AG08395 (cell line): Measurements from ENCODE around the gene TRPM8.
A peak's percentile ranks its signal among the peaks of the same experiment; 100 is the strongest.
"Not testable (repeated sequence)": the region's sequence is repeated elsewhere in the genome, so short reads cannot be mapped to it uniquely, and the experiment has no call there.

ENCODE experiments used
- DNase-seq: peaks from one replicate; pipeline ENCODE4 v3.0.0; 2012; ENCODE audit warnings: mixed read lengths, low spot score

The TRPM8 gene

GRCh38 chr2:233917116-233917515 is at the start of gene TRPM8:
TRPM8 (plus strand) TSS chr2:233917373; CDS start chr2:233926538, 9,165 bp downstream.
- no peak for DNase-seq

DNA sequence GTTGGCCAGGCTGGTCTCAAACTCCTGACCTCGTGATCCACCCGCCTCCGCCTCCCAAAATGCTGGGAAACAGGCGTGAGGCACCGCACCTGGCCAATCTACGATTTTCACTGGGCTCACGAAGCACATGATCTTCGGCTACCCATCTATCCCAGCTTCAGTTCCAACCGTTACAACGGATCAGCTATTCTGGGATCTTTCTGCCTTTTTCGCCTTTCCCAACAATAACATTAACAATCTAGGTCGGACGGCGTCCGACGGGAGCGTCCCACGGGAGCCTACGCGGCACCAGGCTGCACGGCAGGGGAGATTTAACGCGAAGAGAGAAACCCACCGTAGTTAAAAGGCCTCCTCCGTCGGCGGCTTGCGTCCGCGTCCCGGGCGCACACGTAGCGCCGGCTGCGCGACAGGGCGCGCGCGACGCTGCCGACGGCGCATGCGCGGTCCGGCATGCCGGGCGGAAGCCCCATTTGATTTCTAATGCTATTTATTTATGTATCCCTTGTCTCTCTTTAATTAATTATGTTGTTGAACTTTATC is 49.1 kb upstream of the TRPM8 start, which contains the start of gene MSL3B:
TSS of gene MSL3B (minus strand) at position 394 of the 540 bp plus-strand sequence.
- peak; percentile 80 for DNase-seq

GRCh38 chr2:233871432-233871831 is 45.7 kb upstream of the TRPM8 start:
- no peak for DNase-seq

GRCh38 chr2:233872125-233872524 is 45.0 kb upstream of the TRPM8 start:
- DNase-seq = not testable (repeated sequence)

DNA sequence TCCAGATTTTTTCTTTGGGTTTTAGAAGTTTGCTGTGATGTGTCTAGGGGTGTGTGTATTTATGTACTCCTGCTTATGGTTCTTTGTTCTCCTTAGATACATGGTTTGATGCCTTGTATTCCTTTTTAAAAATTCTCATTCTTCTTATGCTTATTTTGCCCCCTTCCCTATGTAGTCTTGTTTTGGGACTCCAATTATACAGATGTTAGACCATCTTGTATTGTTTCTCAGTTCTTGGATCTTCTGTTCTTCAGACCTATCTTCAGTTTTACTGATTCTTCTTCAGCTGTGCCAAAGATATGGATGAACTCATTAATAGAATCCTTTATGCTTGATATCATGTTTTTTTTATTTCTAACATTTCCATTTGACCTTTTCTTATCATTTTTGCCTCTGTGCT is 34.8 kb upstream of the TRPM8 start:
- no peak for DNase-seq

- no peak for DNase-seq
These were observed 24.4 kb upstream of the TRPM8 start for GRCh38 chr2:233892793-233893192.

DNA sequence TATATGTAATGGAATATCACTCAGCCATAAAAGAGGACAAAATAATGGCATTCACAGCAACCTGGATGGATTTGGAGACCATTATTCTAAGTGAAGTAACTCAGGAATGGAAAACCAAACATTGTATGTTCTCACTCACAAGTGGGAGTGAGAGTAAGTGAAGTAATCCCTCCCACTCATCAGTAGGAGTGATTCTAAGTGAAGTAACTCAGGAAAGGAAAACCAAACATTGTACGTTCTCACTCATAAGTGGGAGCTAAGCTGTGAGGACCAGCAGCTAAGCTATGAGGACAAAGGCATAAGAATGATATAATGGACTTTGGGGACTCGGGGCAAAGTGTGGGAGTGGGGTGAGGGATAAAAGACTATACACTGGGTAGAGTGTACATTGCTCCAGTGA is 20.9 kb upstream of the TRPM8 start:
- DNase-seq = not testable (repeated sequence)

DNA sequence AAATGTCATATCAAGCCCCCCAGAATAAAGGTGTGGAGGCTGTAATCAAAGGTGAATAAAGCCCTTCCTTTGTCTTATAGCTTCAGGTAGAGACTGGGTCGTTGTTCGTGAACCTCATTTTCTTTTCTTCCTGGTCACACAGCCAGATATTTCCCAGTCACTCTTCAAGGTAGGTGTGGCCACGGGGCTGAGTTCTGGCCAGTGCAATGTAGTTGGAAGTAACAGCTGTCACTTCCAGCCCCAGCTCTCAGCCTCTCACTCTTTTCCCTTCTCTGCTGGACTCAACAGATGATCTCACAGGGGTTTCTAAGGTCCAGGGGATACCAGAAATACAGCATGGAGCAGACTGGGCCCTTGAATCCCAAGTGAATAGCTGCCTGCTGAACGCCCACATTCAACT is 15.8 kb upstream of the TRPM8 start:
- DNase-seq = no peak

DNA sequence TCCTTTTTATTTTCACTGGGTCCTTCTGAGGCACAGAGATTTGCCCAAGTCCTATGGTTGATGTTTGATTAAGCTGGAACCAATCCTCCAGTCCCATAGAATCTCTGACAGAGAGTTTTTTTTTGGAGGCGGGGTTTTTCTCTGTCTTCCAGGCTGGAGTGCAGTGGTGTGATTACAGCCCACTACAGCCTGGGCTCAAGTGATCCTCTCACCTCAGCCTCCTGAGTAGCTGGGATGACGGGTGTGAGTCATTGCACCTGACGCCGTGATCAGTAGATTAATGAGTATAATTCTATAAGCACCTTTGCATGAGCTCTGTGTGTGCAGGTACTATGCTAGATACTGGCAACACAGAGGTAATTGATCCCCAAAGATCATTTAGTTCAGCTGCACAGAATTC is 15.3 kb upstream of the TRPM8 start:
- no peak for DNase-seq

GRCh38 chr2:233905945-233906344 is 11.2 kb upstream of the TRPM8 start:
- DNase-seq = no peak

DNA sequence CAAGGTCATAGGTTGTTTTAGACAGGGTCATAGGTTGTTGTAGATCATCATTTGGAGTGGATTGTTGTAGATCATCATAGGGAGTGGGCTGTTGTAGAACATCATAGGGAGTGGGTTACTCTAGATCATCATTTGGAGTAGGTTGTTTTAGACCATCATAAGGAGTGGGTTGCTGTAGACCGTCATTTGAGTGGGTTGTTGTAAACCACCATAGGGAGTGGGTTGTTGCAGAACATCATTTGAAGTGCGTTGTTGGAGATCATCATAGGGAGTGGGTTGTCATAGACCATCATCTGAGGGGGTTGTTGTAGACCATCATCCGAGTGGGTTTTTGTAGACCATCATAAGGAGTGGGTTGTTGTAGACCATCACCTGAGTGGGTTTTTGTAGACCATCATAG is 9.5 kb upstream of the TRPM8 start:
- no peak for DNase-seq

GRCh38 chr2:233912691-233913423 is 4.3 kb upstream of the TRPM8 start:
- DNase-seq = peak; percentile 42

GRCh38 chr2:233915128-233915527 is 2.0 kb upstream of the TRPM8 start:
- DNase-seq = no peak

GRCh38 chr2:233919319-233919718 is 2.1 kb downstream of the TRPM8 start:
- no peak for DNase-seq

GRCh38 chr2:233919938-233920337 is 2.8 kb downstream of the TRPM8 start:
- peak; percentile 27 for DNase-seq

DNA sequence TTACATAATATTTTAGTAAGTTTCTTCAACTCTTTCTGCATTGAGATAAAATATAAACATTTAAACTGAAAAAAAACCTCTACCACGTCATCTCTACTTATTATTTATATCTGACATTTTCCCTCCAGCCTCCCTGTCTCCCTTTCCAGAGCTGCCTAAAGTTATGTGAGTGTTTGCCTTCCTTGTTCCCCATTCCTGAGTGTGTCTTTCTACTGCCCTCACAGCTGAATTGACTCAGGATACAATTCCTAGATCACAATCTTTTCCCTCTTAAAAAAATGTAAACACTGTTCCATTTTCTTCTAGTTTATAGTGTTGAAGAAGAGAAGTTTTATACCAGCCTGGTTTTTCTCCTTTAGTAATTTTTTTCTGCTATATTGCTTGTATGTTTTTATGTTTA is 5.3 kb downstream of the TRPM8 start:
- DNase-seq = no peak

- DNase-seq = no peak
These were observed 8.2 kb downstream of the TRPM8 start for GRCh38 chr2:233925402-233925801.

- DNase-seq = no peak
These were observed 9.6 kb downstream of the TRPM8 start for GRCh38 chr2:233926806-233927205.

DNA sequence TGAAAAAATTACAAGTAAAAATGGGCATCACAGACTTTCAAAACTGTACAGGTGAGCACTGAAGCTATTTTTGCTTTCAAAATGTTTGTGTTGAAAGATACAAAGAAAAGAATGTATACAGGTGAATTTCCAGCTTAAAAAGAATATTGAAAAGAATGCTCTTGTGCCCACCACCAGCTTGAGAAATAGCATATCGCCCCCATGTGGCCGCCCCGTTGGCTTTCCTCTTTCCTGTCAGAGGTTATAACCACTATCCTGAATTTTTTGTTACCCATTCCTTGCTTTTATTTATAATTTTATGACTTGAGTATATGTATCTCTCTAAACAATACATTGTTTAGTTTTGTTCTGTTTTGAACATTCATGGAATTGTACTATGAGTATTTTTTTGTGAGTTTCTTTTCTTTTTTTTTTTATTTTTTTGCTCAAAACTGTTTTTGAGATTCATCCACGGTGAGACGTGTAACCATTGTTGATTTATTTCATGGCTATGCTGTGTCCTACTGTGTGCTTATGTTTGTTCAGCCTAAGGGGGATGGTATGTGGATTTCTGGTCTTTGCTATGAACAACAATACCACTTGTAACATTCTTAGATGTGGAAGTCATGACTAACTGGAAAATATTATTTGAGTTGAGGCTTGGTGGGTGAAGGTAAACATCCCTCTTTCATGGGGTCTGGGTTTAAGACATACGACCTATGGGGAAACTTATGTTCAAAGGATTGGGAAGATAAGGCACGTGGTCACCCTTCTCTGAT is 11.6 kb downstream of the TRPM8 start:
- DNase-seq = no peak

- DNase-seq = no peak
These were observed 12.3 kb downstream of the TRPM8 start for GRCh38 chr2:233929352-233930022.

DNA sequence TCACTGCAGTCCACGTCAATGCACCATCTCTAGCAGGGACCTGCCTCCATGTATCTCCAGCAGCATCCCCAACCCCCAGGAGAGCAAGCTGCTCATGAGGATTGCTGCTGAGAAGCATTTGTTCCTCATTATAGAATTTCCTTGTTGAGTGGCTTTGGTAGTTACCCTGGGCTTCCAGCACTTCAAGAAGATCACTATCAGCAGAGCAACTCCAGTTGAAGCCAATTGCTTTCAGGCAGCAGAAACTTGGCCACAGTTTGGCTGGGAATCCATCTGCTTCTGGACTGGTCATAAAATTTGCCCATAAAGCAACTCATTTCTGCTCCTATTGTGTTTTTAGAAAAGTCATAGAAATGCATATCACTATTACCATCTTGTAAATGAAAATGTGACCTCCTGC is 17.4 kb downstream of the TRPM8 start:
- DNase-seq = no peak

DNA sequence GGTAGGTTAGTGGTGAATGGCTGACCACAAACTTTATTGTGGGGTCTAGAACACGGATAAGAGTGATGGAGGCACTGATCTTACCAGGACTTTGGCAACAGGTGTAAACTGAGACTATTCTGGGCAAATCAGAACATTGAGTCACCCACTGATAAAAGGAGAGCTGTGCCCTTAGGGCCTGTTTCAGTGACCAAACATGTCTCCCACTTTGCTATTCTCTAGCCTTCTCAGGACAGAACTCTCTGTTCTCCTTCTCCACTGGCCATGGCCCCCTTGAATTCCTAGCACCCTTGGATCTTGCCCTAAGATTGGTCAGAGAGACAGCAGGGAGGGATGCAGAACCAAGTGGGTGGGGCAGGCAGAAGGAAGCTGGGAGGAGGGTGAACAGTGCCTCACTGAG is 18.3 kb downstream of the TRPM8 start:
- DNase-seq = no peak

- DNase-seq = no peak
These were observed 18.9 kb downstream of the TRPM8 start for GRCh38 chr2:233936089-233936488.
